ENCODE measurements around the gene SLC9A6. TPM values are rescaled to one million over a fixed set of nuclear protein-coding genes. Genes with fewer than 3 reads are reported as not detected.

The SLC9A6 gene
- total and polyA plus RNA-seq, 10 of the 15 experiments (the other 5 are each of a cell fraction or from before 2014, with no cell fraction given), result 4.5 to 14.6 (median 10.7) TPM

DNA sequence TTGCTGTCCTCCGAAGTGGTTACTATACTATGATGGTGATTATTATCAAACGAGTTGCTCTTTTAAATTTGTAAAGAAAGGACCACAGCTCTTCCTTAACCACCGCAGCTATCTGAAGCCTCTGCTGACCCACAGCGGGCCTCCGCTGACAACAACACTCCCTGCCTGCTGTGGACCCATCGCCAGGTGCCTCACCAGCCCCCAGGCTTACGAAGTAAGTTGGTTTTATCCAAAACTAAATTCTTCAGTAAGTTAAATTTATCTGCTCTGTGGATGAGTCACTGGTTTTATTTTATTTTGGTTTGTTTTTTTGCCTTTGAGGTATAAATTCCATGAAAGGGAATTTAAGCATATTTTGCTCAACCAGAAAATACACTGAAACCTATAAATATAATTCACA lies 54.7 kb downstream of the SLC9A6 start:
- CTCF ChIA-PET, result interaction anchor here (5.1 kb wide), 1 partner anchor 11 kb away, joined by 36 read pairs; no protein-coding TSS in a partner anchor
- TF ChIP-seq HDAC2 (IDR thresholded peaks at IDR 0.05), result no peak
- TF ChIP-seq IKZF1 (conservative IDR thresholded peaks at IDR 0.05), result no peak
- no peak for TF ChIP-seq SP1 (IDR thresholded peaks at IDR 0.05; ENCODE audit: low read depth, low read length)
- TF ChIP-seq MEF2A (IDR thresholded peaks at IDR 0.05; ENCODE audit: insufficient read depth, low read depth, low read length), result no peak
- TF ChIP-seq BRCA1 (IDR thresholded peaks at IDR 0.05; ENCODE audit: low read depth, low read length), result no peak
- TF ChIP-seq ZNF217 (IDR thresholded peaks at IDR 0.05), result no peak
- TF ChIP-seq DPF2 (IDR thresholded peaks at IDR 0.05), result no peak
- no peak for TF ChIP-seq JUNB (IDR thresholded peaks at IDR 0.05)
- TF ChIP-seq RUNX3 (IDR thresholded peaks at IDR 0.05; ENCODE audit: low read length), result no peak
- TF ChIP-seq CREB1 (IDR thresholded peaks at IDR 0.05; ENCODE audit: low read depth), result no peak
- TF ChIP-seq STAT1 (conservative IDR thresholded peaks at IDR 0.05), result no peak
- no peak for TF ChIP-seq CHD1 (IDR thresholded peaks at IDR 0.05; ENCODE audit: low read depth, low read length)
- TF ChIP-seq KLF5 (IDR thresholded peaks at IDR 0.05; ENCODE audit: partially characterized antibody), result no peak
- no peak for TF ChIP-seq JUND (IDR thresholded peaks at IDR 0.05; ENCODE audit: low read depth, low read length)
- TF ChIP-seq SIX5 (IDR thresholded peaks at IDR 0.05; ENCODE audit: low read depth, low read length, severe bottlenecking), result no peak
- POLR2A ChIA-PET, result no interaction called here
- SMC1A ChIA-PET (ENCODE audit: uncharacterized antibody, unreplicated experiment), result no interaction called here
- Histone ChIP-seq H3K9me3 (replicated peaks; ENCODE audit: control insufficient read depth, insufficient read depth, low read length) (no peaks in the 10 kb centered on the region), H3K4me2 (ENCODE audit: control insufficient read depth, insufficient read depth) (no peak overlapping the region), H4K20me1 (ENCODE audit: control insufficient read depth, insufficient read depth) (no peaks in the 10 kb centered on the region), H3K27ac (ENCODE audit: control insufficient read depth, insufficient read depth) (no peak overlapping the region), H2AFZ (ENCODE audit: control insufficient read depth, low read depth, low read length) (no peak overlapping the region), H3K27me3 (replicated peaks in 1 of 2; ENCODE audit: control insufficient read depth in 2 of 2, insufficient read depth in 2 of 2, low read length in 1 of 2) (no peaks in the 10 kb centered on the region), H3K9ac (ENCODE audit: control insufficient read depth, insufficient read depth, low read length) (no peak overlapping the region), H3K36me3 (ENCODE audit: control insufficient read depth in 2 of 2, insufficient read depth in 2 of 2, low read length in 1 of 2) (peaks cover 0 to 6% of the 10 kb centered on the region in 2 experiments; a peak in 2 of 4 replicates), H3K4me1 (ENCODE audit: control insufficient read depth, insufficient read depth, low read length) (no peaks in the 10 kb centered on the region), H3K79me2 (ENCODE audit: control insufficient read depth, insufficient read depth, low read length) (no peaks in the 10 kb centered on the region), H3K4me3 (no peak overlapping the region)
- FAIRE-seq (no peak), ATAC-seq (no peak), DNase-seq (ENCODE audit: low read depth, low spot score) (no peak)
- BruUV-seq (replicated peaks), result no TSS peak
- 64% methylated on average over 7 of the region's 7 CpGs for WGBS (ENCODE audit: insufficient coverage, insufficient replicate concordance, low lambda C conversion rate, missing lambda C conversion rate)
- RAD21 ChIA-PET (ENCODE audit: unreplicated experiment), result no interaction called here
- intact Hi-C loops (cut with micrococcal nuclease; ENCODE audit: unreplicated experiment) (no loop called here), in situ Hi-C loops (cut with MboI) (loop anchor here (10.0 kb wide), 2 partner anchors 225 to 655 kb away; no protein-coding TSS in a partner anchor)

Measured in GM12878 (cell line).